HUES64 (cell line): ENCODE data around the gene RTL3.
"Not testable (repeated sequence)": the region's sequence is repeated elsewhere in the genome, so short reads cannot be mapped to it uniquely, and the experiment has no call there.

Experiments used
- H3K27ac ChIP-seq: 2 replicates; pipeline ENCODE4 v1.7.0; 2013; ENCODE audit warnings: low read depth, low read length, inconsistent platforms
- H3K27me3 ChIP-seq: 2 replicates; pipeline ENCODE4 v1.6.1; 2013; ENCODE audit warnings: mild to moderate bottlenecking, low read length; ENCODE audit not compliant: insufficient read depth
- H3K36me3 ChIP-seq: 2 replicates; pipeline ENCODE4 v1.6.1; 2013; ENCODE audit warnings: mild to moderate bottlenecking, low read length; ENCODE audit not compliant: insufficient read depth
- H3K4me1 ChIP-seq: 2 replicates; pipeline ENCODE4 v1.6.1; 2013; ENCODE audit warnings: mild to moderate bottlenecking, low read length, moderate library complexity; ENCODE audit not compliant: insufficient read depth
- H3K4me3 ChIP-seq: 2 replicates; pipeline ENCODE4 v1.5.1; 2013; ENCODE audit warnings: mild to moderate bottlenecking, low read length, moderate library complexity
- H3K9ac ChIP-seq: 2 replicates; pipeline ENCODE4 v1.6.1; 2013; ENCODE audit warnings: mild to moderate bottlenecking, low read depth, low read length
- H3K9me3 ChIP-seq: 2 replicates; pipeline ENCODE4 v1.6.1; 2013; ENCODE audit warnings: low read depth, low read length; ENCODE audit not compliant: insufficient read depth
- WGBS: fragments of 150-250, 120-280 bp; methylation state at CpG from one replicate; pipeline ENCODE4 v1.1.7; 2013; ENCODE audit warnings: missing lambda C conversion rate; 5-methylcytosine and 5-hydroxymethylcytosine counted together

Gene RTL3

GRCh38 chrX:78658414-78658813 lies 714 bp downstream of the RTL3 start:
- 95% methylated on average over 4 of the region's 6 CpGs for WGBS
- no peaks in the 10 kb centered on the region for H3K27me3 ChIP-seq
- no peaks in the 10 kb centered on the region for H3K9me3 ChIP-seq
- H3K4me3 ChIP-seq, result no peak overlapping the region
- no peak overlapping the region for H3K9ac ChIP-seq
- H3K27ac ChIP-seq, result no peak overlapping the region
- H3K36me3 ChIP-seq, result no peaks in the 10 kb centered on the region
- H3K4me1 ChIP-seq, result no peaks in the 10 kb centered on the region

GRCh38 chrX:78655642-78656041 lies 3.5 kb downstream of the RTL3 start:
- peaks cover 6% of the 10 kb centered on the region; the same call in 1 of the 2 replicates for H3K4me1 ChIP-seq

GRCh38 chrX:78653118-78653822 lies 5.9 kb downstream of the RTL3 start:
- Histone ChIP-seq H3K9ac (no peak overlapping the region), H3K4me3 (no peak overlapping the region), H3K4me1 (peaks cover 9% of the 10 kb centered on the region; the same call in 1 of the 2 replicates), H3K27ac (no peak overlapping the region), H3K36me3 (no peaks in the 10 kb centered on the region), H3K9me3 (no peaks in the 10 kb centered on the region), H3K27me3 (no peaks in the 10 kb centered on the region)
- 51% methylated on average over 3 of the region's 3 CpGs for WGBS

More at GRCh38 chrX:78655642-78656041, 3.5 kb downstream of the RTL3 start:
- no peak overlapping the region for H3K9ac ChIP-seq
- H3K36me3 ChIP-seq, result no peaks in the 10 kb centered on the region
- H3K9me3 ChIP-seq, result no peaks in the 10 kb centered on the region
- no peak overlapping the region for H3K27ac ChIP-seq
- no peak overlapping the region for H3K4me3 ChIP-seq
- no peaks in the 10 kb centered on the region for H3K27me3 ChIP-seq
- WGBS, result 91% methylated on average over 1 of the region's 1 CpG

GRCh38 chrX:78650906-78651437 lies 8.2 kb downstream of the RTL3 start:
- Histone ChIP-seq H3K4me3 (no peak overlapping the region), H3K27me3 (no peaks in the 10 kb centered on the region), H3K9me3 (no peaks in the 10 kb centered on the region), H3K9ac (no peak overlapping the region), H3K27ac (no peak overlapping the region), H3K4me1 (peaks cover 9% of the 10 kb centered on the region; the same call in 1 of the 2 replicates), H3K36me3 (no peaks in the 10 kb centered on the region)
- 93% methylated on average over 3 of the region's 5 CpGs for WGBS

- no peak overlapping the region for H3K27ac ChIP-seq
- H3K4me1 ChIP-seq, result 0 out of 2 replicates have a peak, but pooled peaks cover 3% of the 10 kb centered on the region
- no peak overlapping the region for H3K4me3 ChIP-seq
- no peaks in the 10 kb centered on the region for H3K27me3 ChIP-seq
- no peaks in the 10 kb centered on the region for H3K36me3 ChIP-seq
- 100% methylated on average over 1 of the region's 1 CpG for WGBS
- H3K9me3 ChIP-seq, result no peaks in the 10 kb centered on the region
- no peak overlapping the region for H3K9ac ChIP-seq
Observed at GRCh38 chrX:78643874-78644273, 15.3 kb downstream of the RTL3 start.

GRCh38 chrX:78643096-78643495 lies 16.0 kb downstream of the RTL3 start:
- Histone ChIP-seq H3K4me3 (no peak overlapping the region), H3K4me1 (0 out of 2 replicates have a peak, but pooled peaks cover 3% of the 10 kb centered on the region), H3K9ac (no peak overlapping the region), H3K27me3 (no peaks in the 10 kb centered on the region), H3K36me3 (no peaks in the 10 kb centered on the region), H3K9me3 (no peaks in the 10 kb centered on the region), H3K27ac (no peak overlapping the region)
- WGBS, result 60% methylated on average over 1 of the region's 1 CpG

GRCh38 chrX:78636096-78636495 lies 23.0 kb downstream of the RTL3 start:
- H3K27ac ChIP-seq, H3K4me1 ChIP-seq, H3K36me3 ChIP-seq, H3K9ac ChIP-seq, H3K27me3 ChIP-seq, H3K4me3 ChIP-seq: not testable (repeated sequence)
- peaks cover 11% of the 10 kb centered on the region; the same call in 1 of the 2 replicates for H3K9me3 ChIP-seq
- no CpG with 5 or more reads among the region's 1 CpG for WGBS

- 87% methylated on average over 2 of the region's 2 CpGs for WGBS
- no peak overlapping the region for H3K9ac ChIP-seq
- H3K4me1 ChIP-seq, result no peaks in the 10 kb centered on the region
- H3K36me3 ChIP-seq, result no peaks in the 10 kb centered on the region
- no peak overlapping the region for H3K27ac ChIP-seq
- H3K27me3 ChIP-seq, result no peaks in the 10 kb centered on the region
- H3K9me3 ChIP-seq, result no peaks in the 10 kb centered on the region
- no peak overlapping the region for H3K4me3 ChIP-seq
Observed at GRCh38 chrX:78624962-78625909, 33.9 kb downstream of the RTL3 start.

- Histone ChIP-seq H3K27ac (no peak overlapping the region), H3K9ac (no peak overlapping the region)
- WGBS, result 90% methylated on average over 1 of the region's 1 CpG
Observed at GRCh38 chrX:78624426-78624825, 34.7 kb downstream of the RTL3 start.

GRCh38 chrX:78622831-78623230 lies 36.3 kb downstream of the RTL3 start:
- WGBS, result 98% methylated on average over 1 of the region's 1 CpG
- no peaks in the 10 kb centered on the region for H3K27me3 ChIP-seq
- no peaks in the 10 kb centered on the region for H3K36me3 ChIP-seq
- H3K9me3 ChIP-seq, result no peaks in the 10 kb centered on the region
- H3K4me1 ChIP-seq, result no peaks in the 10 kb centered on the region
- H3K9ac ChIP-seq, result no peak overlapping the region
- no peak overlapping the region for H3K4me3 ChIP-seq
- no peak overlapping the region for H3K27ac ChIP-seq

More at GRCh38 chrX:78624426-78624825, 34.7 kb downstream of the RTL3 start:
- Histone ChIP-seq H3K9me3 (no peaks in the 10 kb centered on the region), H3K27me3 (no peaks in the 10 kb centered on the region), H3K36me3 (no peaks in the 10 kb centered on the region), H3K4me1 (no peaks in the 10 kb centered on the region), H3K4me3 (no peak overlapping the region)

GRCh38 chrX:78619834-78620233 lies 39.3 kb downstream of the RTL3 start:
- Histone ChIP-seq H3K27me3 (no peaks in the 10 kb centered on the region), H3K27ac (no peak overlapping the region), H3K4me3 (no peak overlapping the region), H3K9ac (no peak overlapping the region), H3K4me1 (no peaks in the 10 kb centered on the region), H3K36me3 (no peaks in the 10 kb centered on the region), H3K9me3 (no peaks in the 10 kb centered on the region)
- WGBS, result 95% methylated on average over 2 of the region's 3 CpGs
